RPMI8226 (cell line): ENCODE data around the gene CFB.
"Not testable (repeated sequence)": the region's sequence is repeated elsewhere in the genome, so short reads cannot be mapped to it uniquely, and the experiment has no call there.

Source experiments
- DNase-seq: peaks from one replicate; pipeline ENCODE4 v3.0.0-alpha.2; 2015

The CFB gene

DNA sequence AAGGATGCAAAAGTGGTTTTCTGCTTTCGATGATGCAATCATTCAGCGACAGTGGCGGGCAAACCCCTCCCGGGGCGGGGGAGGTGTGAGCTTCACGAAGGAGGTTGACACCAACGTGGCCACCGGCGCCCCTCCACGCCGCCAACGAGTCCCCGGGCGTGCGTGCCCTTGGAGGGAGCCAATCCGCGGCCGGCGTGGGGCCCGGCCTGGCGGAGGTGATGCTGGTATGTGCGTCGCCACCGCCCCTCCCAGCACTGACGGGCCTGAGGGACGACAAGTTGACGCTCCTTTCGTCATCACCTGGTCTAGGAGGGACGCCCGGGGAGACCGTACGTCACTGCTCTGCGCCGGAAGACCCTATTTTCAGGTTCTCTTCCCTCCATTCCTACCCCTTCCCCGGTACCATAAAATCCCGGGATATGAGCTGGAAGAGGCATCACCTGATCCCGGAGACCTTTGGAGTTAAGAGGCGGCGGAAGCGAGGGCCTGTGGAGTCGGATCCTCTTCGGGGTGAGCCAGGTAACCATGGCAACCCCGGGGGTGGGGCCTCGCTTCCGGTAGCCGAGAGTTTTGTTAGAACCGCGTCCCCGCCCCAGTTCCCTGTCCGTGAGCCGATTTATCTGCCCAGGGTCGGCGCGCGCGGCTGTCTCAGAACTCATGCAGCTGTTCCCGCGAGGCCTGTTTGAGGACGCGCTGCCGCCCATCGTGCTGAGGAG, 26.3 kb downstream of the CFB start, which contains the start of gene DXO:
Gene DXO (minus strand): TSS at position 146 of the 716 bp plus-strand sequence. CDS start 463 bp downstream, outside the sequence.
- DNase-seq = peak; percentile 98

DNA sequence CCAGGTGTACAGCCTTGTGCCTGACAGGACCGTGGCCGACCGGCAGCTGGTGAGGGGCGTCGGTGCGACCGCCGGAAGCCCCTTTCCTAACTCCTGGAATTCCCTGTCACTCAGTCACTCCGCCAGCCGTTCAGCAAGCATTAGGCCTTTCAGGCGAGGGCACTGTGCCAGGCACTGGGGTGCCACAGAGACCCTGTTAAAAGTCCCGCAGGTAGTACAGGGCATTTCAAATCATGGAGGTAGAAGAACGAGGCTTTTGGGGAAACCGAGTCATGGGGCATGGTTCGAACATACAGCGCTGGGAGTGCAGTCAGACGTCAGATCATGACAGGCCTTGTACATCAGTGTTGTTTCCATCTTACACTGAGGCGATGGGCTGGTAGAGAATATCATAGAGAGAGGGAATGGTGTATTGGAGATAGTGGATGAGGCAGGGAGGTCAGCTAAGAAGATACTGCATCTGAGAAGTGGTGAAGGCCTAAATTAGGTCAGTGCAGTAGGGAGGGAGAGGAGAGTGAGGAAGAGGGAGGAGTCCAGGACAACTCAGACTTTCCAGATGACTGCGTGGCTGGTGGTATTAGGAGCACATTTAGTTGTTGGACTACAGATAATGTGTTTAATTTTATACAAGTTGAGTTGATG, 26.9 kb downstream of the CFB start:
- DNase-seq = no peak

- DNase-seq = not testable (repeated sequence)
Measured at GRCh38 chr6:31976065-31976464, 30.2 kb downstream of the CFB start.

DNA sequence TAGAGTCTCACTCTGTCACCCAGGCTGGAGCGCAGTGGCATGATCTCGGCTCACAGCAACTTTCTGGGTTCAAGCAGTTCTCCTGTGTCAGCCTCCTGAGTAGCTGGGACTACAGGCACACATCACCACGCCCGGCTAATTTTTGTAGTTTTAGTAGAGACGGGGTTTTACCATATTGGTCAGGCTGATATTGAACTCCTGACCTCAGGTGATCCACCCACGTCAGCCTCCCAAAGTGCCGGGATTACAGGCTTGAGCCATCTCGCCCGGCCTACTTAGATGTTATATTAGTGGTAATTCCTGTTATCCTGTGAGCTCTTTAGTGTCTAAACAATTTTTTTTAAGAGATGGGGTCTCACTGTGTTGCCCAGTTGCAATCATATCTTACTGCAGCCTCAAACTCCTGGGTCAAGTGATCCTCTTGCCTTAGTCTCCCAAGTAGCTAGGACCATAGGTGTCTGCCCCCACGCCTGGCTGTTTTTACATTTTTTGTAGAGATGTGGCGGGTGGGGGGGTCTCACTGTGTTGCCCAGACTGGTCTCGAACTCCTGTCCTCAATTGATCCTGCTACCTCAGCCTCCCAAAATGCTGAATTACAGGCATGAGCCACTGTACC, 32.0 kb downstream of the CFB start:
- no peak for DNase-seq

DNA sequence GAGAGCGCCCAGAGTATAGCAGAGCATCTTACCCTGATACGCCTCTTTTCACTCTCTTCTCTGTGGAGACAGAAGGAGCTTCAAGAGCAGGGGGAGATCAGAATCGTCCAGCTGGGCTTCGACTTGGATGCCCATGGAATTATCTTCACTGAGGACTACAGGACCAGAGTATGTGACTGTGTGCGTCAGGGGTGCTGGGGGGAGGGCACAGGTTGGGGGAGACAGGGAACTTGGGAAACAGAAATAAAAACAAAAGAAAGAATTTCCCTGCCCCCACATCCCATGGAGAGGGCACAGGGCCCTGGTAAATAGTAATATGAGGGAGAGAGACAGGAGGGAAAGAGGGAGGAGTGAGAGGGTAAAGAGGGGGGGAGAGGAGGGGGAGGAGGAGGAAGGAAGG, 32.9 kb downstream of the CFB start:
- DNase-seq = no peak

- DNase-seq = no peak
Measured at GRCh38 chr6:31979238-31979898, 33.5 kb downstream of the CFB start.

GRCh38 chr6:31980195-31980876, 34.4 kb downstream of the CFB start:
- DNase-seq = not testable (repeated sequence)

DNA sequence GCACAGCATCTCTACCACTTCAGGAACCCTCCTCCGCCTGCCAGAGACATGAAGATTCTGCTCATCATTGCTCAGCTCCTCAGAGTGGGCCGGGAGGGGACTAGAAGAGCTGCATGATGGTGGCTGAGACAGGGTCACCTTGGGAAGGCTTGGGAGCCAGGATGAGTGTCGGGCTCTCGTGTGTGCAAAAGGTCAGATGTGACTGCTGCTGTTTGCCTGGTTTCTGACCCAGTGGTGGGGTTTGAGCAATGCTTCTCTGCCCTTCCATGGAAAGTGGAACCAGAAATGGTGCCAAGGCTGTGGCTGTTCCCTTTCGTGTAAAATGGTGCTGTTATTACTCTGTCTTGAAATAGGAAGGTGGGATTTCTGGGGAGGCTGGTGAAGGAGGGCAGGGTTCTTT, 35.1 kb downstream of the CFB start:
- DNase-seq = not testable (repeated sequence)

GRCh38 chr6:31981744-31982143, 35.8 kb downstream of the CFB start, which contains the start of gene C4A:
Gene C4A (plus strand): TSS chr6:31982057. CDS start chr6:31982108, 51 bp downstream.
- DNase-seq = not testable (repeated sequence)

DNA sequence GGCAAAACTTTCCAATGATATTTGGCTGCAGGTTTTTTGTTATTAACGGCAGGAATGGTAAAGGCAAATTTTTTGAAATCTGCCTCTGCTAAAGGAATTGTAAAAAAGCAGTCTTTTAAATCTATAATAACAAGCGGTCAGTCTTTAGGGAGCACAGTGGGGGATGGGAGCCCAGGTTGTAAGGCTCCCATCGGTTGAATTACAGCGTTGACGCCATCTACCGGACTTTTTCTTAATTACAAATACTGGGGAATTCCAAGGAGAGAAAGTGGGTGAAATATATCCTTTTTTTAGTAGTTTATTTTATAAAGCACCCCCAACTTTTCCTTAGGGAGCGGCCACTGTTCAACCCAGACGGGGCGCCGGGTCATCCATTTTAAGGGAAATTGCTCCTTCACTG, 43.5 kb downstream of the CFB start:
- not testable (repeated sequence) for DNase-seq

DNA sequence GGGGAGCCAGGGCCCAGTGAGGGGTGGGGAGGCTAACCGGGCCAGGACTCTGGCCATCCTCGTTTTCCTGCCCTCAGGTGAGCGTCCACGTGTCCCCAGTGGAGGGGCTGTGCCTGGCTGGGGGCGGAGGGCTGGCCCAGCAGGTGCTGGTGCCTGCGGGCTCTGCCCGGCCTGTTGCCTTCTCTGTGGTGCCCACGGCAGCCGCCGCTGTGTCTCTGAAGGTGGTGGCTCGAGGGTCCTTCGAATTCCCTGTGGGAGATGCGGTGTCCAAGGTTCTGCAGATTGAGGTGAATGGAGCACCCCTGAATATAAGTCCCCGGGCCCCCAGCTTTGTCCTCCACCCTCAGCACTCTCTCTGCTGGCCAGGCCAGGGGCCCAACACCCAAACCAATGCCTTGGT, 48.5 kb downstream of the CFB start:
- not testable (repeated sequence) for DNase-seq

DNA sequence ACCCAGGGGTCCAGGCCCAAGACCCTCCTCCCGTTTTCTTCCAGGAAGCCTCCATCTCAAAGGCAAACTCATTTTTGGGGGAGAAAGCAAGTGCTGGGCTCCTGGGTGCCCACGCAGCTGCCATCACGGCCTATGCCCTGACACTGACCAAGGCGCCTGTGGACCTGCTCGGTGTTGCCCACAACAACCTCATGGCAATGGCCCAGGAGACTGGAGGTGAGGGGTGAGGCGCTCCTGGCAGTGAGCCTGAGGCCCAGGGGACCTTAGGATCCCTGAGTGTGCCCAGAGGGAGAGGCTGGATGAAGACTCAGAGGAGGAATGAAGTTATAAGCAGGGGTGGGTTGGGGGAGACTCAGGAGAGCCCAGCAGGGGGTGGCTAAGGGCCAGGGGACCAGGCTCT, 50.5 kb downstream of the CFB start:
- not testable (repeated sequence) for DNase-seq
